Endothelial cell of umbilical vein (primary cell): ENCODE data around the gene AGBL4. TPM values are rescaled to one million over a fixed set of nuclear protein-coding genes. Genes with fewer than 3 reads are reported as not detected.

ENCODE experiments used
- BruUV-seq: library from RNA; stranded (reverse); fragments of 400-500 nt; replicated peaks from 2 replicates; lab custom pipeline; 2021; lab: Mats Ljungman, UMichigan
- CTCF ChIA-PET: fragments of 300-600, 350-600 bp; sonication (Branson Sonifier 250); formaldehyde crosslinking; loops from one replicate; lab custom pipeline; 2021; ENCODE audit warnings: antibody characterized with exemption, inconsistent platforms; lab: Charles Lee
- POLR2A ChIA-PET: fragments of 300-600, 350-600 bp; sonication (Branson Sonifier 250); formaldehyde crosslinking; loops from one replicate; lab custom pipeline; 2021; ENCODE audit warnings: antibody characterized with exemption, inconsistent platforms; lab: Charles Lee
- DNase-seq: peaks from one replicate; pipeline ENCODE4 v3.0.0-alpha.2; 2011; ENCODE audit warnings: low read depth, low spot score
- FAIRE-seq: peaks from 2 replicates; lab custom pipeline; 2011; peaks lifted over from hg19 to GRCh38; lab: Jason Lieb, UNC
- H2AFZ ChIP-seq: 2 replicates; pipeline ENCODE4 v1.6.0; 2012; ENCODE audit warnings: low read depth, low read length, control low read depth, inconsistent platforms
- H3K27ac ChIP-seq: 2 replicates; pipeline ENCODE4 v1.5.1; 2011; ENCODE audit warnings: low read depth, mild to moderate bottlenecking, control low read depth, low read length, moderate library complexity; ENCODE audit not compliant: insufficient read depth
- H3K27me3 ChIP-seq, 2 experiments: 2 replicates each; pipeline versions ENCODE4 v1.6.0 to v1.6.1; 2011; ENCODE audit warnings: low read length in 2 of 2, mixed read lengths in 1 of 2; ENCODE audit not compliant: control insufficient read depth in 2 of 2, insufficient read depth in 2 of 2
- H3K36me3 ChIP-seq, 2 experiments: 2 replicates in 1 of 2; 3 replicates in 1 of 2; pipeline ENCODE4 v1.5.1; 2011; ENCODE audit warnings: low read length in 2 of 2, mild to moderate bottlenecking in 1 of 2, moderate library complexity in 1 of 2; ENCODE audit not compliant: control insufficient read depth in 2 of 2, insufficient read depth in 2 of 2; ENCODE audit errors: extremely low read depth in 1 of 2
- H3K4me1 ChIP-seq: 3 replicates; pipeline ENCODE4 v1.5.1; 2011; ENCODE audit warnings: mild to moderate bottlenecking, low read length; ENCODE audit not compliant: control insufficient read depth, insufficient read depth; ENCODE audit errors: extremely low read depth
- H3K4me2 ChIP-seq: 2 replicates; pipeline ENCODE4 v1.6.1; 2011; ENCODE audit warnings: low read length, control low read depth, mixed read lengths; ENCODE audit not compliant: insufficient read depth
- H3K4me3 ChIP-seq, 3 experiments: fragments of 200-600 bp in 1 of 3; sonication (generic), shearing (Covaris generic) in 1 of 3; replicated peaks in 1 of 3; 2 replicates each; pipeline ENCODE4 v1.5.1; 2011 to 2016; ENCODE audit warnings: control low read depth in 3 of 3, low read length in 3 of 3, mild to moderate bottlenecking in 2 of 3, inconsistent platforms in 1 of 3, low read depth in 1 of 3, moderate library complexity in 1 of 3; ENCODE audit not compliant: insufficient read depth in 1 of 3
- H3K79me2 ChIP-seq: 2 replicates; pipeline ENCODE4 v1.6.0; 2012; ENCODE audit warnings: low read length, inconsistent platforms; ENCODE audit not compliant: control insufficient read depth, insufficient read depth
- H3K9ac ChIP-seq: replicated peaks from 2 replicates; pipeline ENCODE3; 2011; ENCODE audit warnings: low read length, control low read depth; ENCODE audit not compliant: insufficient read depth; ENCODE audit errors: extremely low read depth
- H3K9me1 ChIP-seq: replicated peaks from 3 replicates; pipeline ENCODE4 v1.6.0; 2011; ENCODE audit warnings: mild to moderate bottlenecking, low read length; ENCODE audit not compliant: control insufficient read depth, insufficient read depth; ENCODE audit errors: extremely low read depth
- H3K9me3 ChIP-seq: replicated peaks from 2 replicates; pipeline ENCODE4 v1.5.1; 2012; ENCODE audit warnings: low read length, inconsistent platforms; ENCODE audit not compliant: control insufficient read depth, insufficient read depth
- H4K20me1 ChIP-seq: replicated peaks from 2 replicates; pipeline ENCODE3; 2011; ENCODE audit warnings: mild to moderate bottlenecking, low read length; ENCODE audit not compliant: control insufficient read depth, insufficient read depth; ENCODE audit errors: extremely low read depth
- CTCF ChIP-seq, 2 donors: IDR thresholded peaks; 1 replicate in 1 of 2; 2 replicates in 1 of 2; pipeline ENCODE4 v1.5.1; 2011; ENCODE audit warnings: low read length in 2 of 2, mild to moderate bottlenecking in 2 of 2, moderate library complexity in 2 of 2, control low read depth in 1 of 2, inconsistent platforms in 1 of 2, low read depth in 1 of 2; ENCODE audit not compliant: insufficient read depth in 1 of 2; ENCODE audit errors: extremely low read depth in 1 of 2
- EZH2 ChIP-seq: IDR thresholded peaks from 2 replicates; pipeline ENCODE4 v1.6.1; 2012; ENCODE audit warnings: borderline replicate concordance, low read depth, mild to moderate bottlenecking, moderate library complexity, low read length, inconsistent platforms; ENCODE audit not compliant: severe bottlenecking
- FOS ChIP-seq: IDR thresholded peaks from 2 replicates; pipeline ENCODE4 v1.6.1; 2011; ENCODE audit warnings: mild to moderate bottlenecking, low read length, moderate library complexity, borderline replicate concordance; ENCODE audit not compliant: insufficient read depth
- GATA2 ChIP-seq: IDR thresholded peaks from 2 replicates; pipeline ENCODE4 v1.7.0; 2011; ENCODE audit warnings: low read depth, mild to moderate bottlenecking, moderate library complexity, mixed read lengths, low read length; ENCODE audit not compliant: insufficient read length, insufficient read depth
- JUN ChIP-seq: IDR thresholded peaks from 2 replicates; pipeline ENCODE4 v1.6.1; 2011; ENCODE audit warnings: borderline replicate concordance, low read depth; ENCODE audit not compliant: insufficient read length, insufficient read depth
- MAX ChIP-seq: IDR thresholded peaks from 2 replicates; pipeline ENCODE4 v1.6.1; 2011; ENCODE audit not compliant: insufficient read depth, insufficient read length
- MYC ChIP-seq: IDR thresholded peaks from one replicate; pipeline ENCODE4 v1.6.1; 2011; ENCODE audit warnings: mild to moderate bottlenecking, low read depth, low read length
- POLR2A ChIP-seq: IDR thresholded peaks from 2 replicates; pipeline ENCODE4 v1.6.1; 2012; ENCODE audit warnings: low read depth, mild to moderate bottlenecking, control low read depth, low read length
- POLR2AphosphoS5 ChIP-seq: IDR thresholded peaks from 2 replicates; pipeline ENCODE4 v1.6.1; 2012; ENCODE audit warnings: low read depth, mild to moderate bottlenecking, control low read depth, low read length, moderate library complexity; ENCODE audit not compliant: insufficient read depth
- dilution Hi-C: fragments of 300-500 bp; cut with MboI; formaldehyde crosslinking; loops from one replicate; pipeline ENCODE4 v1.15.0; 2019; ENCODE audit warnings: low sequenced_read_pairs; ENCODE audit not compliant: extremely low pct_ligation_motif_present
- intact Hi-C: fragments of 100-400 bp; cut with micrococcal nuclease; formaldehyde crosslinking; loops from one replicate; pipeline ENCODE4 v1.10.0; 2022
- polyA plus RNA-seq, 4 experiments: library from polyadenylated mRNA; depleted of rRNA in 3 of 4; stranded (reverse) in 3 of 4; unstranded in 1 of 4; fragments of >200 nt; gene quantifications; 2 replicates each; pipeline versions ENCODE4 v1.2.1 to v1.2.3, GENCODE V29; 2011 to 2012; ENCODE audit warnings: missing spikeins in 1 of 4
- total RNA-seq: library from RNA; stranded (reverse); gene quantifications from 2 replicates; pipeline ENCODE4 v1.2.3, GENCODE V29; 2021

The AGBL4 gene
- total and polyA plus RNA-seq, 2 donors (not counting 3 experiments of a cell fraction or from before 2014, with no cell fraction given): not detected

- Histone ChIP-seq H3K36me3 (no peaks in the 10 kb centered on the region), H3K9ac (no peak overlapping the region), H3K9me3 (no peaks in the 10 kb centered on the region), H3K4me1 (no peaks in the 10 kb centered on the region), H3K9me1 (no peaks in the 10 kb centered on the region), H4K20me1 (no peaks in the 10 kb centered on the region), H2AFZ (no peak overlapping the region), H3K4me2 (no peak overlapping the region), H3K27ac (no peak overlapping the region), H3K27me3 (no peaks in the 10 kb centered on the region), H3K4me3 (no peak overlapping the region), H3K79me2 (no peaks in the 10 kb centered on the region)
- dilution Hi-C loops: no loop called here
- POLR2A ChIA-PET: no interaction called here
- BruUV-seq: no TSS peak
- CTCF ChIA-PET: no interaction called here
- TF ChIP-seq POLR2AphosphoS5: no peak
- TF ChIP-seq MAX: no peak
- no peak for TF ChIP-seq FOS
- TF ChIP-seq MYC: no peak
- TF ChIP-seq POLR2A: no peak
- TF ChIP-seq GATA2: no peak
- no peak for TF ChIP-seq JUN
- no peak for TF ChIP-seq CTCF (IDR thresholded peaks at IDR 0.05; ENCODE audit: extremely low read depth in 1 of 2, insufficient read depth in 1 of 2, low read depth in 1 of 2, low read length in 2 of 2)
- TF ChIP-seq EZH2: no peak
- DNase-seq: no peak
- intact Hi-C loops: no loop called here
- no peak for FAIRE-seq
Measured at GRCh38 chr1:50066806-50067205, 43.1 kb upstream of the AGBL4 start.
